ENCODE data around the gene PSKH1. TPM values are rescaled to one million over a fixed set of nuclear protein-coding genes. Genes with fewer than 3 reads are reported as not detected.

The PSKH1 gene
- total RNA-seq, 2 experiments from 2014 or later = 19.0 TPM

GRCh38 chr16:67946966-67947558, 54.0 kb downstream of the PSKH1 start:
- Mint-ChIP-seq H3K27ac (no peak overlapping the region), H3K4me1 (peaks cover 4% of the 10 kb centered on the region), H3K4me3 (no peak overlapping the region), H3K27me3 (no peaks in the 10 kb centered on the region), H3K9me3 (no peaks in the 10 kb centered on the region), H3K36me3 (ENCODE audit: low read depth) (peaks cover 26% of the 10 kb centered on the region)
- no peak for DNase-seq
- POLR2A ChIA-PET = interaction anchor here (1.3 to 1.5 kb wide), 2 partner anchors 9 to 11 kb away, joined by 3 to 7 read pairs; partner anchors contain the start of gene PSMB10
- CTCF ChIA-PET = interaction anchor here (1.4 kb wide), 1 partner anchor 10 kb away, joined by 4 read pairs; the partner anchor contains the start of gene PSMB10

GRCh38 chr16:67948015-67948414, 55.0 kb downstream of the PSKH1 start:
- CTCF ChIA-PET = no interaction called here
- Mint-ChIP-seq H3K4me1 (peaks cover 4% of the 10 kb centered on the region), H3K4me3 (no peak overlapping the region), H3K27me3 (no peaks in the 10 kb centered on the region), H3K27ac (peak overlapping the region; percentile 26), H3K36me3 (ENCODE audit: low read depth) (peaks cover 25% of the 10 kb centered on the region), H3K9me3 (no peaks in the 10 kb centered on the region)
- POLR2A ChIA-PET = interaction anchor here (1.5 kb wide), 1 partner anchor 8 kb away, joined by 3 read pairs; no protein-coding TSS in a partner anchor
- no peak for DNase-seq

- peaks cover 31% of the 10 kb centered on the region for H3K36me3 Mint-ChIP-seq (ENCODE audit: low read depth)
- peaks cover 4% of the 10 kb centered on the region for H3K4me1 Mint-ChIP-seq
- H3K27ac Mint-ChIP-seq = no peak overlapping the region
- no peaks in the 10 kb centered on the region for H3K9me3 Mint-ChIP-seq
- CTCF ChIA-PET = interaction anchor here (2.9 kb wide), 1 partner anchor 8 kb away, joined by 10 read pairs; no protein-coding TSS in a partner anchor
- DNase-seq = no peak
- H3K27me3 Mint-ChIP-seq = no peaks in the 10 kb centered on the region
- H3K4me3 Mint-ChIP-seq = no peak overlapping the region
- POLR2A ChIA-PET = interaction anchor here (3.4 kb wide), 1 partner anchor 13 kb away, joined by 18 read pairs; the partner anchor contains the start of gene PSMB10
Observed at GRCh38 chr16:67949645-67950044, 56.6 kb downstream of the PSKH1 start.

DNA sequence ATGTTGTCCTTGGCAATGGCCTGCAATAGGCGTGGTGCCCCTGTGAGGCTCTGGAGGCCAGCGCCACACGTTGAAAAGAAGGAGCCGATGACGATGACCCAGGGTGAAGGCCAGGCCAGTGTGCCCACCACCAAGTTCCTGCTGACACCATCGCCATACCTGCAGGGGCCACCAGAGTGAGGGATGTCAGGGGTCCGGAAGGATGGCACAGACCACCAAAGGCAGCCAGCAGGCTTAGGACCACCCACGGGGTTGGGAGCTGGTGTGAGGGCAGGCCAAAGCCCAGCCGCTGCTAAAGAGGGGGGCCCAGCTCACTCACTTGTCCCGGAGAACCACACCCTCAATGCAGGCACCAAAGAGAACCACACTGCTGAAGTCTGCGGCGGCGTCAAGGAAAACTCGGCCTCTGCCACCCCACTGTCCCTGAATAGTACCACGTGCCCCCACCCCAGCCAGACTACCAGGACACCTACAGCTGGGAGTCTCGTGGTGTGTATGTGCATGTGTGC, 57.3 kb downstream of the PSKH1 start:
- peaks cover 4% of the 10 kb centered on the region for H3K4me1 Mint-ChIP-seq
- ChIA-PET CTCF (interaction anchor here (0.6 to 2.9 kb wide), 2 partner anchors 9 to 75 kb away, joined by 3 to 10 read pairs; no protein-coding TSS in a partner anchor), POLR2A (interaction anchor here (3.4 kb wide), 1 partner anchor 14 kb away, joined by 18 read pairs; the partner anchor contains the start of gene PSMB10)
- DNase-seq = no peak
- H3K36me3 Mint-ChIP-seq (ENCODE audit: low read depth) = peaks cover 31% of the 10 kb centered on the region
- no peaks in the 10 kb centered on the region for H3K9me3 Mint-ChIP-seq
- no peaks in the 10 kb centered on the region for H3K27me3 Mint-ChIP-seq
- no peak overlapping the region for H3K4me3 Mint-ChIP-seq
- no peak overlapping the region for H3K27ac Mint-ChIP-seq

GRCh38 chr16:67951485-67951884, 58.4 kb downstream of the PSKH1 start:
- Mint-ChIP-seq H3K9me3 (no peaks in the 10 kb centered on the region), H3K36me3 (ENCODE audit: low read depth) (peaks cover 23% of the 10 kb centered on the region), H3K4me1 (peaks cover 4% of the 10 kb centered on the region), H3K27ac (no peak overlapping the region), H3K27me3 (no peaks in the 10 kb centered on the region), H3K4me3 (no peak overlapping the region)
- CTCF ChIA-PET = interaction anchor here (2.9 kb wide), 1 partner anchor 10 kb away, joined by 10 read pairs; no protein-coding TSS in a partner anchor
- DNase-seq = no peak
- POLR2A ChIA-PET = interaction anchor here (3.4 kb wide), 1 partner anchor 15 kb away, joined by 18 read pairs; the partner anchor contains the start of gene PSMB10

DNA sequence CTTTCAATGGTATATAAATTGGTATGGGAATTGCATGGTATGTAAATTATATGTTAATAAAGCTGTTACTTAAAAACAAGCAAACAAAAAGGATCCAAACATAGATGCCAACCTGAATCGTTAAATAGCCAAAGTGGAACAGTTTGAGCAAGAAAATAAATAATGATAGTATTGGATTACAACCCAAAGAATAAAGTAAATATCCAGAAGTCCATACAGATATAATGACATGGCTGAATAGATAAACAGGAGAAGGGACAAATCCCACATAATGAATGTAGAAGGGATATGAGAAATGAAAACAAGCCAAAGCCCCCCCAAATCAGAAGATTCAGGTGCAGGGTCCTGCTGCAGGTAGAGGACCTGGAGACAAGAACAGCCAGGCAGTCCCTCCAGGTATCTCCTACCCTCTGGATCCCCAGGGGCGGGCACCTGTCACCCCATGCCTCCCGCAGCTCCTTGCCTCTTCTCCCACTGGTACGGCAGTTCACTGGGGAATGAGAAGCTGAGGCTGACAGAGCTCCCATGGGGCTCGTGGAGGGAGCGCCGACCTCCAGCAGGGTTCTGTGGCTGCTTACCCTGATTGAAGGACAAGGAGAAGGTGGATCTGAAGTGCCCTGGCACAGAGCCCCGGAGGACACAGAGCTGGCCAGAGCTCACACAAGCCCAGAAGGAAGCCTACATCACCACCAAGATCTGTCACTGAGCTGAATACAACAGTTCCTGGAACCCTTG, 60.8 kb downstream of the PSKH1 start:
- H3K4me1 Mint-ChIP-seq = peaks cover 4% of the 10 kb centered on the region
- ChIA-PET POLR2A (interaction anchor here (1.0 to 1.2 kb wide), 2 partner anchors 13 to 15 kb away, joined by 3 read pairs; partner anchors contain the start of gene SLC12A4), CTCF (interaction anchor here (0.6 to 2.0 kb wide), 3 partner anchors 12 to 271 kb away, joined by 5 to 7 read pairs (median 6); no protein-coding TSS in a partner anchor)
- peaks cover 22% of the 10 kb centered on the region for H3K36me3 Mint-ChIP-seq (ENCODE audit: low read depth)
- H3K27ac Mint-ChIP-seq = no peak overlapping the region
- H3K27me3 Mint-ChIP-seq = no peaks in the 10 kb centered on the region
- no peak for DNase-seq
- H3K4me3 Mint-ChIP-seq = no peak overlapping the region
- H3K9me3 Mint-ChIP-seq = no peaks in the 10 kb centered on the region

DNA sequence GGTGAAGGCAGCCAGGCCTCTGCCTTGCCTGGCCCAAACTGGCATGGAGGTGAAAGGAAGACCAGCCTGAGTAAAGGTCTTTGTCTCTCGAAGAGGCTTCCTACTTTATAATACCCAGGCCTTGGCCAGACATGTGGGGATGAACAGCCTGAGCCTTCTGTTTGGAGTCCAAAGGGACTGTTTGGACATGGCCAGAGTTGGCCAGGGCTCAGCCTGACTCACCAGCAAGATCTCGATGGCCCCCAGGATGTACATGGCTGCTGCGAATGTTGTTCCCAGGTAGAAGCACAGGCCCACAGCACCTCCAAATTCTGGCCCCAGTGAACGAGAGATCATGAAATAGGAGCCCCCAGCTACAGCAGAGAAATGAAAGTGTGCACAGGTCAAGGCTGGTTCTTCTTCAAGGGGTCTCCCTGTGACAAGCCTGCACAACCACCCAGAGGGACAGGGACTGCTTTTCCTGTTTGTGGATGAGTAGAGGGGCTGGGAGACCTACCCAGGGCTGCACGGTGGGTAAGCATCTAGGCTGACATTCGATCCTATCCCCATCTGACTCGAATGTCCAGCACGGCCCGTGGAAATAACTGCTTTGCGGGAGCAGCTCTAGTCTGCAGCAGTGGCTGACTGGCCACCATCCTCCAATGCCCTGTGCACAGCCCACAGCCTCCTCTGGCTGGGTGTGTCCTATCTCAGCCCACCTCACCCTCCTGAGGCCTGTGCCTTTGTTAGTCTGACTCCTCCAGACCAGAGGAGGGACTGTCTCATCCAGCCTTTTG, 61.6 kb downstream of the PSKH1 start:
- Mint-ChIP-seq H3K4me1 (peaks cover 4% of the 10 kb centered on the region), H3K27ac (no peak overlapping the region), H3K36me3 (ENCODE audit: low read depth) (peaks cover 22% of the 10 kb centered on the region), H3K9me3 (no peaks in the 10 kb centered on the region), H3K4me3 (no peak overlapping the region), H3K27me3 (no peaks in the 10 kb centered on the region)
- ChIA-PET POLR2A (interaction anchor here (0.8 to 1.0 kb wide), 2 partner anchors 14 to 18 kb away, joined by 3 read pairs; partner anchors contain the start of gene PSMB10), CTCF (interaction anchor here (1.5 to 2.0 kb wide), 2 partner anchors 13 to 86 kb away, joined by 6 to 7 read pairs; no protein-coding TSS in a partner anchor)
- no peak for DNase-seq

DNA sequence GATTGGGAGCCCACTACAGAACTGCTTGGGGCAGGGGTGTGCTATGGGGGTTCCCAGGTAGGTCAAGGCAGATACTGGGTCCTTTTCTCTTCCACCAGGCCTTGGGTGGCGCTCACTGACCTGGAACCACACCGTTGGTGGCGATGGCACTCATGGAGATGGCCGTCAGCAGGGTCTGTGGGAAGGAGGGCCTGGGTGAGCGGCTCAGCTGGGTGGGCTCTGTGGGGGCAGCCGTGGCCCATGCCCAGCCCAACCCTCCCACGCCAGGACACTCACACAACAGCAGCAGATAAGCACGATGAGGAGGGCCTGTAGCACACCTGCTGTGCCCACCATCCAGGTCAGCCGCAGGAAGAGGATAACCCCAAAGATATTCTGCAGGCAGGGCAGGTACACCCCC, 64.6 kb downstream of the PSKH1 start:
- Mint-ChIP-seq H3K27ac (no peak overlapping the region), H3K27me3 (no peaks in the 10 kb centered on the region), H3K9me3 (no peaks in the 10 kb centered on the region), H3K36me3 (ENCODE audit: low read depth) (peaks cover 30% of the 10 kb centered on the region), H3K4me1 (no peaks in the 10 kb centered on the region), H3K4me3 (no peak overlapping the region)
- POLR2A ChIA-PET = no interaction called here
- DNase-seq = no peak
- CTCF ChIA-PET = no interaction called here

DNA sequence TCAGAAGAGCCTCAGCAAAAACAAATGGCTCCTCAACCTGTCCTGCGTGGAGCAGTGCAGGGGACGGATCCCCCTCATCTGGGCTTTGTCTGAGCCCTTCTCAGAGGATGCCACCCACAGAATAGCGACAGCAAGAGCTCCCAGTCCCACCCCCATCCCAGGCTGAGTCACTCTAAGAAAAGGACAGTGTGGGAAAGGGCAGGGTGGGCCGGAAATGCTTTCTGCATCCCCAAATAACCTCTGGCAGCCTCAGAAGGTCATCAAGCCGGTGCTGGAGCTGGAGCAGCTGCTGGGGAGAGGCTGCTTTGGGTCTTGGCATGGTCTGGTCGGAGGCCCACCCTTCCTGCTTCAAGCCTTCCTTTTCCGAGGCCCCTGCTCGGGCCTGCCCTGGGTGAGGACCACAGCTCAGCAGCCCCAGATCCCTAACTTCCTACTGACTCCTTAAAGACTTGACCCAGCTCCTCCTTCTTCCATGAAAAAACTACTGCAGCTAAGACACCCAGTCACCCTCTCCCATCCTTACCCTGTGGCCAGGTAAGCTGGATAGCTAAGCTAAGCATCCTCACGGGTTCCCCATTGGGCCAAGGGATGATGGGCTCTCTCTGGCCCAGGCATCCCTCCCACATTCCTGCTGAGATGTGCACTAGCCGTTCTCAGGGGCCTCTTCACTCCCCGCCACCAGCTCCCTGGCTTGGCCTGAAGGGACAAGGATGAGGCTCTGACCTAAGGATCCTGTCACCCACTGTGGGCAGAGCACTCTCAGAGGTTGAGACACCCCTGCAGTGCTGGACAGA, 66.7 kb downstream of the PSKH1 start:
- Mint-ChIP-seq H3K9me3 (no peaks in the 10 kb centered on the region), H3K27ac (no peak overlapping the region), H3K4me3 (no peak overlapping the region), H3K27me3 (no peaks in the 10 kb centered on the region), H3K4me1 (peaks cover 1% of the 10 kb centered on the region), H3K36me3 (ENCODE audit: low read depth) (peaks cover 25% of the 10 kb centered on the region)
- CTCF ChIA-PET = interaction anchor here (1.1 kb wide), 1 partner anchor 81 kb away, joined by 3 read pairs; no protein-coding TSS in a partner anchor
- POLR2A ChIA-PET = no interaction called here
- no peak for DNase-seq

GRCh38 chr16:67961551-67961957, 68.5 kb downstream of the PSKH1 start:
- ChIA-PET POLR2A (no interaction called here), CTCF (no interaction called here)
- H3K4me1 Mint-ChIP-seq = peaks cover 6% of the 10 kb centered on the region
- H3K4me3 Mint-ChIP-seq = no peak overlapping the region
- H3K36me3 Mint-ChIP-seq (ENCODE audit: low read depth) = peaks cover 25% of the 10 kb centered on the region
- H3K27ac Mint-ChIP-seq = no peak overlapping the region
- no peaks in the 10 kb centered on the region for H3K9me3 Mint-ChIP-seq
- no peaks in the 10 kb centered on the region for H3K27me3 Mint-ChIP-seq
- no peak for DNase-seq

- Mint-ChIP-seq H3K36me3 (ENCODE audit: low read depth) (peaks cover 25% of the 10 kb centered on the region), H3K9me3 (no peaks in the 10 kb centered on the region), H3K4me1 (peaks cover 12% of the 10 kb centered on the region), H3K4me3 (no peak overlapping the region), H3K27ac (no peak overlapping the region), H3K27me3 (no peaks in the 10 kb centered on the region)
- DNase-seq = no peak
- ChIA-PET POLR2A (no interaction called here), CTCF (no interaction called here)
Observed at GRCh38 chr16:67962135-67962534, 69.1 kb downstream of the PSKH1 start.

GRCh38 chr16:67963292-67963661, 70.2 kb downstream of the PSKH1 start:
- Mint-ChIP-seq H3K4me3 (no peak overlapping the region), H3K27ac (no peak overlapping the region), H3K36me3 (ENCODE audit: low read depth) (peaks cover 28% of the 10 kb centered on the region), H3K4me1 (peaks cover 19% of the 10 kb centered on the region), H3K9me3 (no peaks in the 10 kb centered on the region), H3K27me3 (no peaks in the 10 kb centered on the region)
- no peak for DNase-seq
- ChIA-PET POLR2A (interaction anchor here (6.6 kb wide), 1 partner anchor 27 kb away, joined by 41 read pairs; the partner anchor contains the start of gene PSMB10), CTCF (interaction anchor here (0.7 kb wide), 1 partner anchor 148 kb away, joined by 5 read pairs; no protein-coding TSS in a partner anchor)

Measured in activated CD4-positive, alpha-beta memory T cell treated with anti-CD3 and anti-CD28 coated beads, Interleukin-2, amount 10 ng/mL, durations not matched to agents 7 days and 5 days (primary cell).